Nephron progenitor cell (in vitro differentiated cells): ENCODE results near the gene TARBP1.

ENCODE experiments used
- DNase-seq: peaks from one replicate; pipeline ENCODE4 v3.0.0; 2021
- H3K27ac Mint-ChIP-seq: 2 replicates; pipeline ENCODE4 v1.8.0; 2021; ENCODE audit warnings: mild to moderate bottlenecking, moderate library complexity, mixed read lengths
- H3K27me3 Mint-ChIP-seq: 2 replicates; pipeline ENCODE4 v1.8.0; 2021; ENCODE audit warnings: mild to moderate bottlenecking, low read depth, mixed read lengths; ENCODE audit not compliant: poor library complexity
- H3K36me3 Mint-ChIP-seq: 2 replicates; pipeline ENCODE4 v1.8.0; 2021; ENCODE audit warnings: low read depth, mixed read lengths
- H3K4me1 Mint-ChIP-seq: 2 replicates; pipeline ENCODE4 v1.8.0; 2021; ENCODE audit warnings: mixed read lengths
- H3K4me3 Mint-ChIP-seq: 2 replicates; pipeline ENCODE4 v1.8.0; 2021; ENCODE audit warnings: mild to moderate bottlenecking, moderate library complexity, mixed read lengths
- H3K9me3 Mint-ChIP-seq: 2 replicates; pipeline ENCODE4 v1.8.0; 2021; ENCODE audit warnings: mild to moderate bottlenecking, moderate library complexity, mixed read lengths
- CTCF ChIP-seq: fragments of 200-600 bp; sonication (generic); IDR thresholded peaks from 2 replicates; pipeline ENCODE4 v1.5.0; 2021; ENCODE audit warnings: antibody characterized with exemption

TARBP1 gene

DNA sequence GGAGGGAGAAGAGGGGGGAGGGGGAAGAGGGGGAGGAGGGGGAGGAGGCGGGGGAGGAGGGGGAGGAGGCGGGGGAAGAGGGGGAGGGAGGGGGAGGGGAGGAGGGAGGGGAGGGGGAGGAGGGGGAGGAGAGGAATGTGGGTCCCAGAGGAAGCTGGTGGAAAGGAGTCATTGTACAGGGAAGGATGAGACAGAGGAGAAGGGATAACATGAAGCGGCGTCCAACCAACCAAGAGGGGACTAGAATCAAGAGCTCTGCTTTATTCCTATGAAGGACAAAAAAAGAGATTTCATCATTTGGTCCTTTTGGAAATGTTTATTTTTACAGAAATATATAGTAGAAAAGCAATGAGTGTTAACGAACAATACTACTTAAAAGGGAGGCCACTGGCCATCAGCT is 81.2 kb downstream of the TARBP1 start:
- peaks cover under 1% of the 10 kb centered on the region for H3K27me3 Mint-ChIP-seq
- TF ChIP-seq CTCF = no peak
- no peaks in the 10 kb centered on the region for H3K9me3 Mint-ChIP-seq
- H3K4me3 Mint-ChIP-seq = no peak overlapping the region
- H3K36me3 Mint-ChIP-seq = peaks cover 25% of the 10 kb centered on the region
- no peak for DNase-seq
- H3K27ac Mint-ChIP-seq = no peak overlapping the region
- H3K4me1 Mint-ChIP-seq = no peaks in the 10 kb centered on the region

- H3K36me3 Mint-ChIP-seq = peaks cover 30% of the 10 kb centered on the region
- H3K27ac Mint-ChIP-seq = no peak overlapping the region
- no peaks in the 10 kb centered on the region for H3K27me3 Mint-ChIP-seq
- H3K4me1 Mint-ChIP-seq = no peaks in the 10 kb centered on the region
- DNase-seq = no peak
- no peaks in the 10 kb centered on the region for H3K9me3 Mint-ChIP-seq
- TF ChIP-seq CTCF = no peak
- no peak overlapping the region for H3K4me3 Mint-ChIP-seq
These were observed 82.1 kb downstream of the TARBP1 start for GRCh38 chr1:234396871-234397270.

DNA sequence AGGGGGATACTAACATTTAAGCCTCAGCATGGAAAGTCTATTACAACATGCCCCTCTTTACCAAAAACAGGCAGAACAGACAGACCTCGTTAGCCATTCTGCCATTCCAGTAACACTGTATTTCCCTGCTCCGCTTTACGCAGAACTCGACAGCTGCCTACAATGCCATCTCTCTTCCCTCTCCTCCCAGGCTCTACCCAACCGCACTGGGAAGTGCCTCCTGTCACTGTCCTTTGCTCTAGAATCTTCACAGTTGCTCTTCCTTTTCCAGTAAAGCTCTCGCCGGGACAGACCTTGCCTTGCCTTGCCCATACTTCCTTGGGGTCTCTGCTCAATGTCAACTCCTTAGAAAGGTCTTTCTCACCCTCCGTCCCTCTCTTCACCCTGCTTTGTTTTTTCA is 82.9 kb downstream of the TARBP1 start:
- Mint-ChIP-seq H3K27ac (peak overlapping the region; percentile 72), H3K4me3 (no peak overlapping the region), H3K4me1 (no peaks in the 10 kb centered on the region), H3K9me3 (no peaks in the 10 kb centered on the region), H3K36me3 (peaks cover 38% of the 10 kb centered on the region), H3K27me3 (no peaks in the 10 kb centered on the region)
- TF ChIP-seq CTCF = no peak
- DNase-seq = no peak

- peaks cover 43% of the 10 kb centered on the region for H3K36me3 Mint-ChIP-seq
- H3K27ac Mint-ChIP-seq = peak overlapping the region; percentile 1
- DNase-seq = no peak
- no peak for TF ChIP-seq CTCF
- no peaks in the 10 kb centered on the region for H3K4me1 Mint-ChIP-seq
- no peaks in the 10 kb centered on the region for H3K9me3 Mint-ChIP-seq
- no peaks in the 10 kb centered on the region for H3K27me3 Mint-ChIP-seq
- no peak overlapping the region for H3K4me3 Mint-ChIP-seq
These were observed 83.7 kb downstream of the TARBP1 start for GRCh38 chr1:234395297-234395696.

DNA sequence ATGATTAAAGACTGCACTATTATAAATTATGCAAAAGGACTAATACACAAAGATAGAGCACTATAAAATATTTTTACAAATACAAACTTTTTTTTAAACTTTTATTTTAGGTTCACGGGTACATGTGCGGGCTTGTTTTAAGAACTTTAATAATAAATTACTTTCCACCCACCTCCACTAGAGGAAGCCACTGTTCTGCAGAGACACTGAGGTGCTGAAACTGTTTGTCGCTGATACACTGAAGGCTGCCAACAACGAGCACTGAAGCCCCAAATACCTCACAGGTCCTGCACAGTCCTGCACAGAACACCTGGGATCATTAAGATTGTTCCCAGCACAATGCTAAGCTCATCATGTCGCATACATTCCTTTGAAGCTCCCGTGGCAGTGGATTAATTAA is 85.8 kb downstream of the TARBP1 start:
- TF ChIP-seq CTCF = no peak
- Mint-ChIP-seq H3K36me3 (peaks cover 49% of the 10 kb centered on the region), H3K4me3 (no peak overlapping the region), H3K9me3 (no peaks in the 10 kb centered on the region), H3K4me1 (no peaks in the 10 kb centered on the region), H3K27ac (no peak overlapping the region), H3K27me3 (no peaks in the 10 kb centered on the region)
- DNase-seq = no peak

DNA sequence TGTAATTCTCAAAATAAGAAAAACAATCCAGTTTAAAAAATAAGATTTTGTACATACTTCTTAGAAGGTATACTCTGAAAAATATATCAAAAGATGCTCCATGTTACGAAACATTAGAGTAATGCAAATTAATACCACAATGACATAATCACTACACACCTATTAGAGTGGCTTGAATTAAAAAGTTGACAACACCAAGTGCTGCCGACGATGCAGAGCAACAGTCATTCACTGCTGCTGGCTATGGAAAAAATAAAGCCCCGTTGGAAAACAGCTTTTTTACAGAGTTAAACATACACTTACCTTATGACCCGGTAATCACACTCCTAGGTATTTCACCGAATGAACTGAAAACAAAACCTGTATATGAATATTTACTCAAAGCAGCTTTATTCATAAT is 90.9 kb downstream of the TARBP1 start:
- peaks cover 67% of the 10 kb centered on the region for H3K36me3 Mint-ChIP-seq
- no peak for DNase-seq
- no peaks in the 10 kb centered on the region for H3K9me3 Mint-ChIP-seq
- no peak overlapping the region for H3K4me3 Mint-ChIP-seq
- no peaks in the 10 kb centered on the region for H3K4me1 Mint-ChIP-seq
- H3K27ac Mint-ChIP-seq = no peak overlapping the region
- H3K27me3 Mint-ChIP-seq = no peaks in the 10 kb centered on the region
- TF ChIP-seq CTCF = no peak
